B cell (primary cell): ENCODE results near the gene ATPAF1. TPM values are rescaled to one million over a fixed set of nuclear protein-coding genes. Genes with fewer than 3 reads are reported as not detected.

Experiments used
- ATAC-seq: fragments of 200-7000 bp; cut with Tn5 transposase; one replicate; pipeline ENCODE4 v1.10.0; 2021; ENCODE audit warnings: low read depth, mild to moderate bottlenecking, moderate number of reproducible peaks, moderate library complexity
- CTCF ChIA-PET: fragments of 350-600 bp; sonication (Branson Sonifier 250); formaldehyde crosslinking; loops from one replicate; lab custom pipeline; 2021; ENCODE audit warnings: antibody characterized with exemption, inconsistent platforms; lab: Charles Lee
- POLR2A ChIA-PET: fragments of 350-600 bp; sonication (Branson Sonifier 250); formaldehyde crosslinking; loops from one replicate; lab custom pipeline; 2021; ENCODE audit warnings: antibody characterized with exemption; lab: Charles Lee
- DNase-seq: peaks from one replicate; pipeline ENCODE4 v3.0.0; 2013
- H2AFZ ChIP-seq: 2 replicates; pipeline ENCODE4 v1.6.1; 2012; ENCODE audit warnings: mild to moderate bottlenecking, low read depth, low read length; ENCODE audit not compliant: insufficient read depth, poor library complexity, severe bottlenecking
- H3K27ac ChIP-seq, 2 donors: 1 replicate in 1 of 2; 2 replicates in 1 of 2; pipeline ENCODE4 v1.5.1; 2012 to 2013; ENCODE audit warnings: low read length in 2 of 2, mild to moderate bottlenecking in 2 of 2, moderate library complexity in 1 of 2
- H3K27me3 ChIP-seq, 4 experiments: fragments of 200-600 bp in 1 of 4; sonication (generic) in 1 of 4; replicated peaks in 1 of 4; 1 replicate in 2 of 4; 2 replicates in 2 of 4; pipeline versions ENCODE4 v1.6.1 to v1.7.0; 2013 to 2016; ENCODE audit warnings: low read length in 3 of 4, mild to moderate bottlenecking in 2 of 4, mixed read lengths in 1 of 4, moderate library complexity in 1 of 4; ENCODE audit not compliant: insufficient read depth in 4 of 4, control insufficient read depth in 3 of 4; ENCODE audit errors: control extremely low read depth in 1 of 4
- H3K36me3 ChIP-seq, 2 experiments: replicated peaks in 1 of 2; 1 replicate in 1 of 2; 2 replicates in 1 of 2; pipeline versions ENCODE4 v1.6.1 to v1.7.1; 2013; ENCODE audit warnings: low read length in 1 of 2; ENCODE audit not compliant: insufficient read depth in 2 of 2, control insufficient read depth in 1 of 2; ENCODE audit errors: control extremely low read depth in 1 of 2, extremely low read depth in 1 of 2
- H3K4me1 ChIP-seq, 2 donors: fragments of 200-600 bp in 1 of 2; sonication (generic) in 1 of 2; 1 replicate in 1 of 2; 2 replicates in 1 of 2; pipeline versions ENCODE4 v1.5.1 to v1.6.1; 2013 to 2017; ENCODE audit warnings: low read length in 2 of 2; ENCODE audit not compliant: control insufficient read depth in 2 of 2, insufficient read depth in 2 of 2
- H3K4me2 ChIP-seq: replicated peaks from 2 replicates; pipeline ENCODE3; 2012; ENCODE audit warnings: mild to moderate bottlenecking, low read depth, low read length; ENCODE audit not compliant: poor library complexity, severe bottlenecking
- H3K4me3 ChIP-seq, 5 experiments: fragments of 200-600 bp in 1 of 5; sonication (generic) in 1 of 5; 1 replicate in 3 of 5; 2 replicates in 2 of 5; pipeline versions ENCODE4 v1.5.1 to v1.7.0; 2011 to 2016; ENCODE audit warnings: low read length in 4 of 5, mild to moderate bottlenecking in 4 of 5, low read depth in 2 of 5, control low read depth in 1 of 5, moderate library complexity in 1 of 5; ENCODE audit not compliant: insufficient read depth in 1 of 5; ENCODE audit errors: control extremely low read depth in 1 of 5, extremely low read depth in 1 of 5
- H3K79me2 ChIP-seq: fragments of 200-600 bp; sonication (generic); one replicate; pipeline ENCODE4 v1.6.0; 2016; ENCODE audit warnings: low read length; ENCODE audit not compliant: control insufficient read depth, insufficient read depth
- H3K9ac ChIP-seq: fragments of 200-600 bp; sonication (generic); 2 replicates; pipeline ENCODE4 v1.6.1; 2017; ENCODE audit warnings: mild to moderate bottlenecking, low read length, moderate library complexity
- H3K9me3 ChIP-seq, 3 donors: one replicate each; pipeline versions ENCODE4 v1.6.1 to v1.7.1; 2013; ENCODE audit warnings: low read length in 2 of 3; ENCODE audit not compliant: control insufficient read depth in 2 of 3, insufficient read depth in 1 of 3; ENCODE audit errors: control extremely low read depth in 1 of 3
- H4K20me1 ChIP-seq: 2 replicates; pipeline ENCODE4 v1.6.0; 2012; ENCODE audit warnings: mild to moderate bottlenecking, low read length; ENCODE audit not compliant: insufficient read depth, control insufficient read depth, poor library complexity, severe bottlenecking
- H3K27ac Mint-ChIP-seq: one replicate; pipeline ENCODE4 v1.8.0; 2021; ENCODE audit warnings: mixed read lengths
- H3K27me3 Mint-ChIP-seq: one replicate; pipeline ENCODE4 v1.8.0; 2021; ENCODE audit warnings: mixed read lengths
- H3K4me1 Mint-ChIP-seq: one replicate; pipeline ENCODE4 v1.8.0; 2021; ENCODE audit warnings: mixed read lengths
- H3K4me3 Mint-ChIP-seq: one replicate; pipeline ENCODE4 v1.8.0; 2021; ENCODE audit warnings: mixed read lengths
- H3K9me3 Mint-ChIP-seq: one replicate; pipeline ENCODE4 v1.8.0; 2022; ENCODE audit warnings: mixed read lengths; ENCODE audit not compliant: insufficient read depth
- CTCF ChIP-seq: fragments of 200-600 bp; IDR thresholded peaks from one replicate; pipeline ENCODE4 v1.8.0; 2022; ENCODE audit warnings: antibody characterized with exemption, mild to moderate bottlenecking
- EZH2 ChIP-seq: IDR thresholded peaks from 2 replicates; pipeline ENCODE4 v1.6.1; 2012; ENCODE audit warnings: borderline replicate concordance, low read depth, mild to moderate bottlenecking, moderate library complexity, low read length; ENCODE audit not compliant: insufficient read depth, poor library complexity, severe bottlenecking
- WGBS: methylation state at CpG from one replicate; pipeline ENCODE4 v1.1.5; 2013; ENCODE audit warnings: missing lambda C conversion rate; ENCODE audit not compliant: insufficient coverage; 5-methylcytosine and 5-hydroxymethylcytosine counted together
- intact Hi-C: fragments of 100-400 bp; cut with micrococcal nuclease; formaldehyde crosslinking; loops from one replicate; pipeline ENCODE4 v1.10.0; 2022
- polyA plus RNA-seq: library from polyadenylated mRNA; depleted of rRNA; stranded (reverse); fragments of >200 nt; gene quantifications from 2 replicates; pipeline ENCODE4 v1.2.3, GENCODE V29; 2012
- total RNA-seq, 2 donors: library from RNA; stranded (reverse); fragments of 120-200 nt in 1 of 2; gene quantifications; 1 replicate in 1 of 2; 2 replicates in 1 of 2; pipeline versions ENCODE4 v1.2.3 to v1.2.4, GENCODE V29; 2013 to 2022

ATPAF1 gene
- total and polyA plus RNA-seq, 2 donors (not counting 1 experiment from before 2014, with no cell fraction given): 18.3 to 22.0 TPM

DNA sequence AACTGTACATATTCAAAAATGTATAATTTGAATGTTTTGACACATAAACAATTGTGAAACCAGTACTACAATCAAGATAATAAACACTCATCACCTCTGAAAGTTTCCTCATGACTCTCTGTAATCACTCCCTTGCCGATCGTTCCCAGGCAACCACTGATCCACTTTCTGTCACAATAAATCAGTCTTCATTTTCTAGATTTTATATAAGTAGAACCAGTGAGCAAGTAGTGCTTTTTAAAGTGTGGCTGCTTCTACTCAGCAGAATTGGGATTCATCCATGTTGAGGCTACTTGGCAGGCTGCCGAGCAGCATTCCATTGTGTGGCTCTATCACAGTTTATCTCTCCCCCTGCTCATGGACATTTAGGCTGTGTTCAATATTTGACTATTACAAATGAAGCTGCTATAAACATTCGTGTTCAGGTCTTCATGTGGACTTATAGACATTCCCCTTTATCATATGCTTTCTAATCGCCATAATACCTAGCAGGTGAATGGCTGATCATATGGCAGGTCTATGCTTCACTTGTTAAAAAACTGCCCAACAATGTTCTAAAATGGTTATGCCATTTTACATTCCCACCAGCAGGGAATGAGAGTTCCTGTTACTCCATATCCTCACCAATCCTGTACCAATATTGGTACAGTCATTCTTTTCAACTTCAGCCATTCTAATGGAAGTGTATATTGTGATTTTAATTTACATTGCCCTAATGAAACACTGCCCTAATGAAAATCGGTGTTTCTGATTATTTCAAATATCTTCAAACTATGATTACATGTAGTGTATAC lies 24.0 kb upstream of the ATPAF1 start:
- Mint-ChIP-seq H3K27me3 (no peaks in the 10 kb centered on the region), H3K27ac (no peak overlapping the region), H3K4me3 (no peak overlapping the region), H3K9me3 (no peaks in the 10 kb centered on the region), H3K4me1 (no peaks in the 10 kb centered on the region)
- Histone ChIP-seq H3K9ac (no peak overlapping the region), H3K4me1 (no peaks in the 10 kb centered on the region), H3K36me3 (peaks cover 7 to 84% of the 10 kb centered on the region in 2 experiments), H2AFZ (no peak overlapping the region), H3K27ac (no peak overlapping the region), H4K20me1 (peaks cover 19% of the 10 kb centered on the region), H3K79me2 (peaks cover 4% of the 10 kb centered on the region), H3K9me3 (peaks cover 0 to 1% (median 0%) of the 10 kb centered on the region in 3 donors), H3K4me2 (no peak overlapping the region), H3K27me3 (no peaks in the 10 kb centered on the region), H3K4me3 (no peak overlapping the region)
- ATAC-seq (no peak), DNase-seq (no peak)
- TF ChIP-seq CTCF: no peak
- no peak for TF ChIP-seq EZH2
- POLR2A ChIA-PET: no interaction called here
- intact Hi-C loops: no loop called here
- no CpG with 5 or more reads among the region's 6 CpGs for WGBS
- CTCF ChIA-PET: no interaction called here

GRCh38 chr1:46690931-46691421 lies 22.8 kb upstream of the ATPAF1 start:
- DNase-seq: no peak
- CTCF ChIA-PET: no interaction called here
- WGBS: 100% methylated on average over 1 of the region's 2 CpGs
- Histone ChIP-seq H2AFZ (no peak overlapping the region), H3K4me3 (no peak overlapping the region), H3K9me3 (peaks cover 0 to 1% (median 0%) of the 10 kb centered on the region in 3 donors), H3K4me1 (no peaks in the 10 kb centered on the region), H4K20me1 (peaks cover 19% of the 10 kb centered on the region), H3K36me3 (peaks cover 7 to 86% of the 10 kb centered on the region in 2 experiments), H3K9ac (no peak overlapping the region), H3K4me2 (no peak overlapping the region), H3K27me3 (no peaks in the 10 kb centered on the region), H3K79me2 (peaks cover 3% of the 10 kb centered on the region), H3K27ac (no peak overlapping the region)
- H3K4me3 Mint-ChIP-seq: no peak overlapping the region
- H3K27me3 Mint-ChIP-seq: no peaks in the 10 kb centered on the region
- H3K4me1 Mint-ChIP-seq: no peaks in the 10 kb centered on the region
- no peak for TF ChIP-seq EZH2
- ATAC-seq: no peak
- POLR2A ChIA-PET: no interaction called here
- no peaks in the 10 kb centered on the region for H3K9me3 Mint-ChIP-seq
- H3K27ac Mint-ChIP-seq: no peak overlapping the region
- intact Hi-C loops: no loop called here
